Stimulated activated CD4-positive, alpha-beta T cell treated with anti-CD3 and anti-CD28 coated beads, Interleukin-2, amount 100 ng/mL, for 4 hours (primary cell): Measurements from ENCODE around the gene IZUMO1R.
"Not testable (repeated sequence)": the region's sequence is repeated elsewhere in the genome, so short reads cannot be mapped to it uniquely, and the experiment has no call there.

ENCODE experiments used
- DNase-seq: peaks from one replicate; pipeline ENCODE4 v3.0.0-alpha.2; 2020; ENCODE audit warnings: low read depth

Gene IZUMO1R

GRCh38 chr11:94303966-94304958 is at the start of gene IZUMO1R:
TSS of gene IZUMO1R (plus strand) at chr11:94304580. CDS start at chr11:94305637, 1,057 bp downstream.
- no peak for DNase-seq

GRCh38 chr11:94271885-94272372 is 32.5 kb upstream of the IZUMO1R start:
- no peak for DNase-seq

- DNase-seq, result no peak
These were observed 31.6 kb upstream of the IZUMO1R start for GRCh38 chr11:94272738-94273313.

GRCh38 chr11:94275961-94276360 is 28.4 kb upstream of the IZUMO1R start:
- DNase-seq, result no peak

- no peak for DNase-seq
These were observed 27.4 kb upstream of the IZUMO1R start for GRCh38 chr11:94276943-94277342.

GRCh38 chr11:94278207-94278606 is 26.2 kb upstream of the IZUMO1R start:
- not testable (repeated sequence) for DNase-seq

- DNase-seq, result no peak
These were observed 24.4 kb upstream of the IZUMO1R start for GRCh38 chr11:94279996-94280395.

- DNase-seq, result no peak
These were observed 23.1 kb upstream of the IZUMO1R start for GRCh38 chr11:94281324-94281723.

- no peak for DNase-seq
These were observed 20.7 kb upstream of the IZUMO1R start for GRCh38 chr11:94283678-94284077.

- no peak for DNase-seq
These were observed 8.8 kb upstream of the IZUMO1R start for GRCh38 chr11:94295534-94295933.

GRCh38 chr11:94297985-94298576 is 6.3 kb upstream of the IZUMO1R start:
- DNase-seq, result no peak

- no peak for DNase-seq
These were observed 1.6 kb upstream of the IZUMO1R start for GRCh38 chr11:94302776-94303175.

GRCh38 chr11:94305146-94305545 is 766 bp downstream of the IZUMO1R start:
- DNase-seq, result no peak

- no peak for DNase-seq
These were observed 2.9 kb downstream of the IZUMO1R start for GRCh38 chr11:94307101-94307791.

- no peak for DNase-seq
These were observed 3.6 kb downstream of the IZUMO1R start for GRCh38 chr11:94308024-94308423.

- no peak for DNase-seq
These were observed 5.4 kb downstream of the IZUMO1R start for GRCh38 chr11:94309757-94310156.

GRCh38 chr11:94310191-94310875 is 6.0 kb downstream of the IZUMO1R start:
- DNase-seq, result no peak

- DNase-seq, result no peak
These were observed 8.0 kb downstream of the IZUMO1R start for GRCh38 chr11:94312339-94312738.

GRCh38 chr11:94314064-94314463 is 9.7 kb downstream of the IZUMO1R start:
- no peak for DNase-seq

- DNase-seq, result no peak
These were observed 11.3 kb downstream of the IZUMO1R start for GRCh38 chr11:94315664-94316063.

- no peak for DNase-seq
These were observed 18.1 kb downstream of the IZUMO1R start for GRCh38 chr11:94322501-94322900.
